Muscle of back (tissue), 13 donors: ENCODE results near the gene PRDM1. TPM values are rescaled to one million over a fixed set of nuclear protein-coding genes. Genes with fewer than 3 reads are reported as not detected.

ENCODE experiments used
- DNase-seq, 3 donors: peaks; one replicate each; pipeline versions ENCODE4 v3.0.0 to v3.0.0-alpha.2; 2013
- long read RNA-seq, 9 donors: transcript quantifications; one replicate each; lab custom pipeline, GENCODE V29; 2026
- polyA plus RNA-seq, 10 donors: library from polyadenylated mRNA; unstranded; fragments of 120-200 nt; gene quantifications; one replicate each; pipeline ENCODE4 v1.2.1, GENCODE V29; 2013; ENCODE audit not compliant: insufficient read length in 10 of 10

The PRDM1 gene
- 1 to 10 TPM; 2.9 to 7.9 (median 4.9) TPM for polyA plus RNA-seq
- long read RNA-seq, donor 1, full-length matches to known transcripts = 1 of 1 reads
- long read RNA-seq, donor 1, partial matches to known transcripts = 0 of 1 reads
- long read RNA-seq, donor 1, other reads (novel, unspliced or antisense) = 0 of 1 reads
- long read RNA-seq, donor 2 = 0 reads
- long read RNA-seq, donor 3 = 0 reads
- long read RNA-seq, donor 4 = 0 reads
- long read RNA-seq, donor 5 = 0 reads
- long read RNA-seq, donor 6 = 0 reads
- long read RNA-seq, donor 7 = 0 reads
- long read RNA-seq, donor 8 = 0 reads
- long read RNA-seq, donor 9 = 0 reads

DNA sequence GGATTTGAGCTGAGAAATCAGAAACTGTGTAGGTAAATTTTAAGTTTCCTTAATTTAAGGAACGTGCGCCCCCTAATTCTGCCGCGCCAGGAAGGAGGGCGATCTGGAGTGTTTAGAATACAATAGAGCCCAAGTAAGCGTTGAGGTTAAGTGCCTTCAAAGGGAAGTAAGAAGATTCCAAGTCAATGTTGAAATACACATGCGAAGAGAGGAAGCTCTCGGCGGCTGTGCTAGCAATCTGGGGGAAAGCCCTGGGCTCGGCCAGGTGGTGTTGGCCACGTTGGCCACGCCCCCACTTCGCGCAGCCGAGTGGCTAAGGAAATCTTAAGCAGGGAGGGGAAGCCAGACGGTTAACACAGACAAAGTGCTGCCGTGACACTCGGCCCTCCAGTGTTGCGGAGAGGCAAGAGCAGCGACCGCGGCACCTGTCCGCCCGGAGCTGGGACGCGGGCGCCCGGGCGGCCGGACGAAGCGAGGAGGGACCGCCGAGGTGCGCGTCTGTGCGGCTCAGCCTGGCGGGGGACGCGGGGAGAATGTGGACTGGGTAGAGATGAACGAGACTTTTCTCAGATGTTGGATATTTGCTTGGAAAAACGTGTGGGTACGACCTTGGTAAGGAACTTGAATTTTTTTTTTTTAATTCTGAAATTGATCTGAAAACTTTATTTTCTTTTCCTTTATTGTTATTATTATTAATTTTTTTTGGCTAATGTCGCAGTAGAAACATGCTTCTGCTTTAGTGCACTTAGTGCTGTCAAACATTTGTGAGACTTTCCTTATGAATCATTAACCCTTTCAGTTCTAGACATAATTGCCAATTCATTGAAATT is at the start of gene PRDM1:
PRDM1 (plus strand) TSS at position 353 of the 830 bp plus-strand sequence; CDS start at position 571, 218 bp downstream.
- DNase-seq = peak in 2 of 3 donors; percentile 64 to 82

DNA sequence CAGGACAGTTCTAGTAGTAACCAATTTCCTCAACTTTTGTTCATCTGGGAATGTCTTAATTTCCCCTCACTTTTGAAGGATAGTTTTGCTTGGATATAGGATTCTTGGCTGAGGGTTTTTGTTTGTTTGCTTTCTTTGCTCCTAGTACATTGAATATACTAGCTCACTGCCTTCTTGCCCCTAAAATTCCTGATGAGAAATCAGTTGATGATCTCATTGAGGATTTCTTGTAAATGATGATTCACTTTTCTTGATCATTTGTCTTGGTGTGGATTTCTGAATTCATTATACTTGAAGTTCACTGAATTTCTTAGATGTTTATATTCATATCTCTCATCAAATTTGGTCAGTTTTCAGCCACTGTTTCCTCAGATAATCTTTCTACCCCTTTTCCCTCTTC is 49.1 kb upstream of the PRDM1 start:
- peak in 1 of 3 donors; percentile 49 for DNase-seq

DNA sequence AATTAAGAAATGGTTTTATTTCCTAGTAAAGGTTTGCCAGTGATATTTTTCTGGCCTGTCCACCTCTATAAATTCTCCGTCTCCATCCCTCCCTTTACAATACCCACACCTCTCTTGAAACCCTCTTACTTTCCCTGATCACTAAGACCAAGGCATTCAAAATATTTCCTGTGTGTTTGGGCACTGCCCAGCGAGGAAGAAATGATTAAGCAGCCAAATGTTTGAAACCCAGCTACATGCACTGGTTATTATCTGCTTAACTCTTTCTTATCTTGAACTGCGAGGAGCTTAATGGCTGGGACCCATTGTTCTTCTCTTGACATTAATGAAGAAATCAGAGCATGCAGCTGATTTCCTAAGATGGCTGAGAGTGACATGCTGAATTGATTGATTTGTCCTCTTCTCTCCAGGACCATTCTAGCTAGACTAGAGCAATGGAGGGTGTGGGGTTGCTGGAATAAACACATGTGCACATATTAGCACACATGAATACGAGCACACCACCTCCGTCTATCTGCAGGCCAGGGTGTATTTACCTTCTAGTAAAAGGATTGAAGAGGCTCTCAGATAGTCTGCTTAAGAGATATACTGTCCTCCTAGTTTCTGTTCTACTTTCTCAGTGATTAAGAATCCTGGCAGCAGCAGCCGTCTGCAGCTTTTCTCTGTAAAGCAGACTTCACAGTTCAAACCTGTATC is 46.1 kb upstream of the PRDM1 start:
- no peak for DNase-seq

DNA sequence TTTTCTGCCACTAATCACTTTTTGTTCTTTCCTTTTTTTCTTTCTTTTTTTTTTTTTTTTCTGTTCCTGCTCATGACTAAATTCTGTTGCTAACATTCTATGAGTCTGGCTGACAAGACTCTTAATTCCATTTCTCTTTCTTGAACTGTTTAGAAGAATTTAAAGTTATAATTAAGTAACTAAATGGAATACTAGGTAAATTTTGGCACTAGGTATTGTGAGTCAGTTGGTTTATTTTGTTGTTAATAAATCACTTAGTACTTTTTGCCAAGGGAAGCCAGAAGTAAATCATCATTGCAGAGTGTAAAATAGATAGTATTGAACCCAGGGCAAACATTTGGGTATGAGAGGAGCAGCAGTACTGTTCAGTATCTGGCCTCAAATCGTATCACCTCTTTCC is 42.0 kb upstream of the PRDM1 start:
- DNase-seq = no peak

DNA sequence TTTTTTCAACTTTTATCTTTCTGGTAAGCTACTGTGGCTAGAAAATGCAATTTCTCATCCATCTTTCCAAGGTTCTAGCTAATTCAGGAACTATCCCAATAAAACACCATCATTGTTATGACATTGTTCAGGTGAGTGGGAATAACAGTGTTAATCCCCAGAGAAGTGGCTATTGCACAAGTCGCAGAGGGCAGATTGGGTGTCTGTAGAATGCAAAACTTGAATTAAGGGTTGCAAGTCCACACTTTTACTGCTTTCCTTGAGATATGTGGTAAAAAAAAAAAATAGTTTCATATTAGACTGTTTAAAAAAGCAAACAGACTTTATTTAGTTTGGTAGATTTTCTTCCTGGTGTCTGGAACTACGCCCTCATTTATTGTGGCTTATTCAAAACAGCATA is 41.1 kb upstream of the PRDM1 start:
- DNase-seq = no peak

DNA sequence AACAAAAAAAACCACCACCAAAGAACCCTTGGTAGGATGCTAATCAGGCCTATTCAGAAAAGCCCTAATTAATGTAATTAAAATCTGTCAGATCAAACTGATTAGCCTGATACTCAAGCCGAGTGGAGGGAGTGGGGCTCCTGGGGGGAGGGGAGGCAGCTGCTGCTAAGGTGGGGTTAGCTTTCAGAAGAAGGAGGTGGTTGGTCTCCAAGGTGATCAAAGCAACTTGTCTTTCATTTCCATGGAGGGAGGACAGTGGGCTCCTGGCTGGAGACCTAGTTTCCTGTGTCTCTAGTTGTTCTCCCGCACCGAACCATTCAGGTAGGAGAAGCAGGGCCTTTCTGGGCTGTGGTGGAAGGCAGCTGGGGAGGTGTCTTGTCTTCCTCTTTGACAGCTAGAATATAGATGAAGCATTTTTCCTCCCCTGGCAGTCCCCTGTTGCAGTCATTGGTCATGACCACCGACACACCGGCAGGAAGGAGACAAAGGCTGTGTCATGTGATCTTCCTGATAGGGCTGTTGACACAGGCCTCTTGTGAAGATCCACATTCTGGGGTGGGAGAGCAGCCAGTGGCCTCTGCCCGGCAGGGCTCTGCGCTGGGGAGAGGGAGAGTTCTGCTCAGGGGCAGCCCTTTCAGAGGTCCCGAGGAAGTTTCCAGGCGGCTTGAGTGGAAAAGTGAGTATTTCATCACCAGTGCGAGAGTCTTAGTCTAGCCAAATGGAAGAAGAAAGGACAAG is 39.9 kb upstream of the PRDM1 start:
- no peak for DNase-seq

DNA sequence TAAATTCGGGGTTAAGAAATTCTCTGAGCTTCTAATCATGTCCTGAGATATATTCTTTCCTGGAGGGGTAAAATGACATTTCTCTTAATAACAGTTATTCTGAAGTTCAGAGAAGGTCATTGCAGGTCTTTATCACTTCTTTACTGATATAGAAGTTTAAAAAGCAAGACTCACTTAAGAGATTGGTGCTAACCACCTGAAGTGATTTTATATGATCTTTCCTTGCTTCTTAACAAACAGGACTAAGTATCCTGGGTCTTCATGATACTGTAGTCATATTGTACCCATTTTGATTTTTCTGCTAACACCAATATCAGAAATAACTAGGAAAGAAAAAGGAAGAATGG is 39.3 kb upstream of the PRDM1 start:
- DNase-seq = no peak

DNA sequence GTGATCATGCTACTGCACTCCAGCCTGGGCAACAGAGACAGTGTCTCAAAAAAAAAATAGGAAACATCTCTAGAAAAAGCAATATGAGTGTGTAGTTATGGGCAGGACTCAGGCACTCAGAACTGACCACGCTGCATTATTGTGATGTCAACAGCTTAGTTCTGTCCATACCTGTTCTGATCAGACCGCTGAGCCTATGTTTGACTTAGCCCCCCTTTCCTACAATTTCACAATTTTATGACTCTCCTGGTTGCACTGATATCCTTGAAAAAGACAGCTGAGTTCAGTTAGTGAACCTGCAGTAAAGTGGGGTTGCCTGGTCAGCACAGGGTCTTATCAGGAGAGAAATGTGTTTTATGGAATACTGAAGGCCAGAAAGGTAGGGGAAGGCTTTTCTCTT is 37.8 kb upstream of the PRDM1 start:
- no peak for DNase-seq

DNA sequence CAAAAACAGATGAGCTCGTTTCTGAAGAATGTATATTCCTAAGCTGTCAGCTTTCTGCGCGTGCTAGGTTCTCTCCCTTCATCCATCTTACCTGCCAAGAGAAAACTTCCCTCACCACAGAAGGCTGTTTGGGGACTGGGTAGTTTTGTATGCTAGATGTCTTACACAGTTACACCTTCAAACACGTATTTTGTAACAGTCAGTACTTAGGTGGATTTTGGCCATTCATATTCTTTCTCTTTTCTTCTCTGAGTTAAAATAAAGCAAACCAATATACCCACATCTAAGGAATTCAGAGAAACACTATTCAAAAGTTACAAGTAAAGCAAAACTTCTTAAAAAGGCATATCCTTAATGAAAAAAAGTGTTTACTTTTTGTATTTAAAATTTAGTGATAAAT is 35.6 kb upstream of the PRDM1 start:
- no peak for DNase-seq

DNA sequence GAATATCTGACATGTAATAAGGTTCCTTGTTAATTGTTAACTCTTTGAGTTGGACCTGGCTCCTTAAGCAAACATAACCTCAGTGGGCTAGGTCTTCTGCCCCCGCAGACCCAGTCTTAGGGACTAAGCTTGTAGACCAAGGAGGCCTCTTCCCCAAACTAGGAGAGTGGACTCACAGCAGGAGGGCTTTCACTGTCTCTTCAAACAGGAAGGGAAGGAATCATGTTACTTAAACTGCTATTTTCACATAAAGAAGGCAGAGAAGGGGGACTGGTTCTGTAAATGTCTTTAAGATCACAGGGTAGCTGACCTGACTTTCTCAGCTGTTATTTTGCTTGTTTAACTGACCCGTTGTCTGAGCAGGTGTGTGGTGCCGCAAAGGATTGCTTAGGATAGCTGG is 34.9 kb upstream of the PRDM1 start:
- DNase-seq = no peak

DNA sequence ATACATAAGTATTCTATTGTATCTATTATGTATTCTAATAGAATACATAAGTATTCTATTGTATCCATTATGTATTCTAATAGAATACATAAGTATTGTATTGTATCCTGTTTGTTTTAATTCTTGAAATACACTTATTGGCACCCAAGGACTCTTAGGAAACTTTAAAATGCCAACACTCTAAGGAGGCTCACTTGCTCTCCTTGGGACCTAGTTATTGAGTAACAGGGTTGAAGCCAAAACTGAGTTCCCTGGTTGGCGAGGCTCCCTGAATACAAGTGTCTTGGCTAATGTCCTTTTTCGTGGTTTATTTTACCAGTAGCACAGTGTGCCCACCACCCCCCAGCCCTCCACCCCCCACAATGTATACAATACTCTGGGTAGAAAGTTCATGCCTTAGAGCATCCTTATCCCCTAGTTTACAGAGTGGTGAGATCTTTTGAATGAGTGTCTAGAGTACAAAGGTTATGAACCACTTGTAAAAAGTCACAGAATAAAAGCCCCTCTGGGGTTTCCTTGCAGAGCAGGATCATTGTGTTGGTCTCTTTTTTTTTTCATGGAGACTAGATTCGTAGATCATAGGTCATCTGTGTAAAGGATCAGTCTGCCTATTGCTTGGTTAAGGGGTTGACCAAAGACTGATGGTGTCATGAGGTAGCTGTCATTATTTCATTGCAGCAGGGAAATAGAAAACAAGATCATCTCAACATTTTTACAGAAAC is 32.5 kb upstream of the PRDM1 start:
- no peak for DNase-seq

DNA sequence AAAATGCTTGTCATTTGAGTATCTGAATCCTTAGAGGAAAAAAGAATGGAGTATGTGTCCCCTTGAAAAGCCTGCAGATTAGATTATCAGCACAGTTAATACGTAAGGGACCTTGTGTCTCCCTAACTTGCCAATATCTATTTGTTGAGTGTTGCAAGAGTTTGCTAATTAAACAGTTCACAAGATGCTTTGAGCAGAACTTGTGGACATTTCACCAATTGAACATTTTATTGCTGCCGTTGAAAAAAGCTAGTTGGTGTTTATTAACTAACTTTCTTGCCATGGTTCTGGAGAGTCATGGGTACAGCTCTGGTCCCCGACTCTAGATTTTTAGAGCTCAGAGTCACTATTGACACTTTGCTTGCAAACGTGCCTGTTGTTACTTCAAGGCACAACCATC is 30.6 kb upstream of the PRDM1 start:
- no peak for DNase-seq

DNA sequence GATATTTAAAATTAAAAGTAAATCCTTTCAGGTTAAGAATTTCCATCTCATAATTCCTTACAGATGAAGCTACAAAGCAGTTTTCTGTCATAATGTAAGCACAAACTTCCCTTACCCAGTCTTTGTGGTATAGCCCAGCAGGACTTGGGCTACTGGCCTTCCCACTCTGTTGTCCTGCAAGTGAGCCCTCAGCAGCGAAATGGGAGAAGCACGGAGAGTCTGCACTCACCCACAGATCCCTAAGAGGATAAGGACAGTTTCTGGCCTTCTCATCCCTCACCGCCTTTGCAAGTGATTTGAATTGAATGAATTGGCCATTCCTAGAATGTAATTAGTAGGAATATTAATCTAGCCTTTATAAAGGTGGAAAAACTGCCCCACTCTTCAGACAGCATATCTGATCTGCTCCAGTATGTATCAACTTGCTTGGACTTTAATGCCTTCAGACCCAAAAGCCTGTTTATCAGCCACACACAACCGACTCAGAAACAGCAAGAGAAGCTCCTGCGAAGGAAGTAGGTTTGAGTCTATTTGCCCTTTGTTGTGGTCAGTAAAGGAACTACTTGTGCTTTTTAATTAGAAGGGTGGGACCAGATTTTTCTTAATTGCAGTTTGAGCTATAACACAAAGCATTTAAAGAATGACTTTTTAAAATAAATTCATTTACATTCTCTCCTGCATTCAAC is 29.9 kb upstream of the PRDM1 start:
- no peak for DNase-seq

DNA sequence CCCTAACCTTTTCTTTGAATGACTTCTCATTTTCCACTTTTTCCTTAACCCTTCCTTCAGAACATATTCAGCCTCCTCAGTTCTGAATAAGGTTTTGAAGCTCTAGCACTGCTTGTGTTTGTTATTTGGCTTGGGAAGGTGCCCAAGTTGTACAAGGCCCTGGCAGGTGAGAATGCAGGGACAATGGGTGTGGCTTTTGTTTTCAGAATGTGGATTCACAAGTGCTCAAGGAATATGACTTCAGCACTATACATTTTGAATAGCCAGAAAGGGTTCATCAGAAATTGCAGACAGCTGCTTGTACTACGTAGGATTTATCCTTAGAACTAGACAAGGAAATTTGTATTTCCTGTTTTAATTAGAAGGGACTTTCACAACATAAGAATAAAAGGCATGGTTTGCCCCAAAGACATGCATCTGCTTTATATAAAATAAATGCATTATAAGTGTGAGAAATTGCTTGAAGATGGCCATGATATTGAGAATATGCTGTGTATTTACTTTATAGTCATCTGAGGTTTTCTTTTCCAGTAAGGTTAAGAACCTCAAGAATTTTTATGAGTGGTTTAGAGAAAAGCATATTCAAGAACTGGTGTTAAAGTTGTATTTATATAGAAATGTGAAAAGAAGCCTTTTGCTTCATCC is 29.3 kb upstream of the PRDM1 start:
- no peak for DNase-seq

DNA sequence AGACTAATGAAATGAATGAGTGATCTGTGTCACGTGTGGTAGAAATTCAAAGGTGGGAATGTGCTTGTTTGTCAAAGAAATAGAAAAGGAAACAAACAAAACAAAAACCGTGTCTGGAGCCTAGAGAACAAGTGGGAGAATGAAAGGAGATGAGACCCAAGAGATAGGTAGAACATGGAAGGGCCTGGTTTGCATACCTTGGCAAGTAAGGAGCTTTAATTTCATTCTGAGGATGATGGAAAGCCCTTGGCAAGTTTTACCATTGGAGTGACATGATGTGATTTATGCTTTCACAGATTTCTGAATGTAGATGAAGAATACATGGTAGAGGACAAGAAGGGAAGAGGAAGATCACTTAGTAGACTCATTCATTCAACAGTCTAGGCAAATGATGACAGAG is 26.8 kb upstream of the PRDM1 start:
- DNase-seq = no peak

DNA sequence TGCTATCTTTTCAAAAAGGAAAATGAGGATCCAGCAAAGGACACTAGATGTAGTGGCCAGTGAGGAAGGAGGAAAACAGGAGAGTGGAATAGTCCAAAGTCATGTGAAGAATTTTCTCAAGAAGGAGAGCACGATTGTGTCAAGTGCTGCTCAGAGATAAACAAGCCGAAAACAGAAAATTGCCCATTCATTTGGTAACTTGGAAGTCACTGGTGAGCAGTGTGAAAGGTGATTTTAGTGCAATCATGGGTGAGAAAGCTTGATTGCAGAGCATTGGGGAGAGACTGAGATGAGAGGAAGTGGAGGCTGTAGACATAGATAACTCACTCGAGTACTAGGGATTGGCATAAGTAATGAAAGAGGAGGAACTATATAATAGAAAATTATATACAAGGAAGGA is 26.0 kb upstream of the PRDM1 start:
- DNase-seq = no peak

DNA sequence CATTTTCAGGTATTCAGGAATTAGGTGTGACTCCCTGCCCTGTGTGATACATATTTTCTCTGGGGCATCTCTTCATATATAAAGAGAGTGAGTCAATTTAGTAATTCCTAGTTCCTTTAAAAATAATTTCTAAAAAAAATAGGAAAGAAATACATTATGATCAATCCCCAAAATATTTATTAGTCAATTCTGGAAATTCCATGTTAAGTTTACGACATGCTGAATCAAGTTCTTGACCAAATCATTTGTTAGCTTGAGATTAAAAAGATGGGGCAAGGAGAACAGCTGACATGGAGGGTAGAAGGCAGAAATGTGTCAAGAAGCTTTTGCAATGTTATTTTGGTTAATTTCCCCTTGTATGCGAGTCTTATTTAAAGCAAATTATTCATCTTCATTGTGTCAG is 22.7 kb upstream of the PRDM1 start:
- DNase-seq = no peak

DNA sequence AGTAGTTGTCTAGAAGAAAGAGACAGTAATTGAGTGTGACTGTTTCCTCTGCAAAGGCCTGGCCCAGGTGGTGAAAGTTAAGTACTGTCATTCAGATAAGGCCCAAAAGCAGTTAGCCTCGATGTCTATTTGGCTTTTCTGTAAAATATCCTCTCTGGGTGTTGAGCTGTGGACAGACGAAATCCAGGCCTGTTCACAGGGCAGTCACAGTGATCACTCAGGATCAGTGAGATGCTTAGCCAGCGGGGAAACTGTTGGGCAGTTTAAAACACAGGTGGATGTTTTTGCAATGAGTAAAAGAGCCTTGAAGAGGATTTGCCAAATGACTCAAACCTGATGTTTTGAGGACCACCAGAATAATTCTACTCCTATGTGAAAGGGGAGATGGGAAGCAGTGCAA is 22.0 kb upstream of the PRDM1 start:
- no peak for DNase-seq

DNA sequence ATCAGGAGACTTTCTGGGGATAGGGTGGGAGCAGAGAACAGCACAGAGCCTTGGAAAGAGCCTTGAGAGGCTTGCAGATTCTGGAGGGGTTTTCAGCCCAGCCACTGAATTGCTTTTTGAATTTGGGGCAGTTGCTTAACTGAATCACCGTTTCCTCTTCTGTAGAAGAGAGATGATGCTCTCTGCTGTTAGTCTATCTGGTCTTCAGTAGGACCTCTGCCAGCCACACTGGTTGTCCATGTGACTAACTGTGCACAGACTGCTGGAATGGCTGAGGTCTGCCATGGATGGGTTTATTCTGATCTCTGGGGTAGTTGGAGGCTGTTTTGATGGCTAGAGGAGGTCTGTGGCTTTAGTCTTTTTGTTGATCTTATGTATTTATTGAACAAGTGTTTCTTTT is 21.4 kb upstream of the PRDM1 start:
- DNase-seq = no peak

DNA sequence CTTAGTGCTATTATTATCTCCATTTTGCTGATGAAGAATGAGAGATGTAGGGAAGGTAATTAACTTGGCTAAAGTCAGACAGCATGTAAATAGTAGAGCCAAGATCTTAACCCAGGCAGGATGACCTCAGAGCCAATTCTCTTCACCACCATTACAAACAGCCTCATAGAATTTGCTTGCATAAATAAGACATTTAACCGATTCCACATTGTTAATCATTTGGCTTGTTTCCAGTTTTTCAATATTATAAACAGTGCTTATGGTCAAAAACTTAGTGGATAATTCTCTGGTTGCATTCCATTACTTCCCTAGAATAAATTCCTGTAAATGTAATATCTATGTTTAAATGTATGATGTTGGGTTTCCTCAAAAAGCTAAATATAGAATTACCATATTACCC is 19.1 kb upstream of the PRDM1 start:
- no peak for DNase-seq
